NOMO-1 treated with dmso at 0.1 percent for 144 hours (cell line): ENCODE data around the gene PCAT7.

Source experiments
- DNase-seq: peaks from one replicate; lab custom pipeline; 2025; ENCODE audit not compliant: unreplicated experiment; lab: John Stamatoyannopoulos, UW

The PCAT7 gene

GRCh38 chr9:94602666-94603065 lies 47.8 kb downstream of the PCAT7 start:
- no peak for DNase-seq

GRCh38 chr9:94603259-94604160 lies 48.6 kb downstream of the PCAT7 start:
- DNase-seq: no peak

GRCh38 chr9:94606646-94607422 lies 52.0 kb downstream of the PCAT7 start:
- DNase-seq: no peak

- DNase-seq: no peak
These were observed 52.5 kb downstream of the PCAT7 start for GRCh38 chr9:94607423-94607691.

- DNase-seq: no peak
These were observed 55.3 kb downstream of the PCAT7 start for GRCh38 chr9:94610181-94610606.

GRCh38 chr9:94611638-94612068 lies 56.8 kb downstream of the PCAT7 start:
- DNase-seq: no peak

GRCh38 chr9:94612071-94612470 lies 57.2 kb downstream of the PCAT7 start:
- no peak for DNase-seq

- DNase-seq: no peak
These were observed 58.1 kb downstream of the PCAT7 start for GRCh38 chr9:94613003-94613402.

GRCh38 chr9:94619026-94619425 lies 64.1 kb downstream of the PCAT7 start:
- DNase-seq: no peak
